ENCODE measurements around the gene PGLYRP4. TPM values are rescaled to one million over a fixed set of nuclear protein-coding genes. Genes with fewer than 3 reads are reported as not detected.

PGLYRP4 gene
- total and polyA plus RNA-seq, 2 of the 4 experiments (the other 2 are of a cell fraction) = not detected

DNA sequence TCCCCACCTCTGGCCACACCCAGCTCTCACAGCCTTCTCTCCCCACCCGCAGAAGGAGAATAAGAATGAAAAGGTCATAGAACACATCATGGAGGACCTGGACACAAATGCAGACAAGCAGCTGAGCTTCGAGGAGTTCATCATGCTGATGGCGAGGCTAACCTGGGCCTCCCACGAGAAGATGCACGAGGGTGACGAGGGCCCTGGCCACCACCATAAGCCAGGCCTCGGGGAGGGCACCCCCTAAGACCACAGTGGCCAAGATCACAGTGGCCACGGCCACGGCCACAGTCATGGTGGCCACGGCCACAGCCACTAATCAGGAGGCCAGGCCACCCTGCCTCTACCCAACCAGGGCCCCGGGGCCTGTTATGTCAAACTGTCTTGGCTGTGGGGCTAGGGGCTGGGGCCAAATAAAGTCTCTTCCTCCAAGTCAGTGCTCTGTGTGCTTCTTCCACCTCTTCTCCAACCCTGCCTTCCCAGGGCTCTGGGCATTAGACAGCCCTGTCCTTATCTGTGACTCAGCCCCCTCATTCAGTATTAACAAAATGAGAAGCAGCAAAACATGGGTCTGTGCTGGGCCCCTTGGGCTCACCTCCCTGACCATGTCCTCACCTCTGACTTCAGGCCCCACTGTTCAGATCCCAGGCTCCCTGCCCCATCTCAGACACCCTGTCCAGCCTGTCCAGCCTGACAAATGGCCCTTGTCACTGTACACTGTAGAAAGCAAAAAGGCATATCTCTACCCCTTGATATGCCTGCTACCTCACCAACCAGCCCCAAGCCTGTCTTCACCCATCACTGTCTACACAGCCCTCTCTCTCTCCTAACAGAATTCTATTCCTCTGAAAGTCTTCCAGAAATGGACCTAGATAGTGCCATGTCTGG, 12.2 kb upstream of the PGLYRP4 start:
- TF ChIP-seq FOS (IDR thresholded peaks at IDR 0.05; ENCODE audit: low read depth, low read length) (no peak), CHD1 (IDR thresholded peaks at IDR 0.05; ENCODE audit: low read depth, low read length) (no peak), MAFK (IDR thresholded peaks at IDR 0.05; ENCODE audit: low read depth, low read length) (no peak), RAD21 (IDR thresholded peaks at IDR 0.05; ENCODE audit: low read length) (no peak), RCOR1 (IDR thresholded peaks at IDR 0.05; ENCODE audit: insufficient replicate concordance, low read length) (no peak), MXI1 (IDR thresholded peaks at IDR 0.05; ENCODE audit: borderline replicate concordance, low read depth, low read length) (no peak), NFE2L2 (IDR thresholded peaks at IDR 0.05; ENCODE audit: low read depth, low read length) (no peak), POLR2A (IDR thresholded peaks at IDR 0.05; ENCODE audit: low read depth, low read length) (no peak), RFX5 (IDR thresholded peaks at IDR 0.05; ENCODE audit: low read depth, low read length) (no peak), BHLHE40 (IDR thresholded peaks at IDR 0.05; ENCODE audit: low read depth, low read length) (no peak)
- TF ChIP-seq, protein P1, sequence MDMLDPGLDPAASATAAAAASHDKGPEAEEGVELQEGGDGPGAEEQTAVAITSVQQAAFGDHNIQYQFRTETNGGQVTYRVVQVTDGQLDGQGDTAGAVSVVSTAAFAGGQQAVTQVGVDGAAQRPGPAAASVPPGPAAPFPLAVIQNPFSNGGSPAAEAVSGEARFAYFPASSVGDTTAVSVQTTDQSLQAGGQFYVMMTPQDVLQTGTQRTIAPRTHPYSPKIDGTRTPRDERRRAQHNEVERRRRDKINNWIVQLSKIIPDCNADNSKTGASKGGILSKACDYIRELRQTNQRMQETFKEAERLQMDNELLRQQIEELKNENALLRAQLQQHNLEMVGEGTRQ (IDR thresholded peaks at IDR 0.05; ENCODE audit: low read depth, low read length) = no peak
- TF ChIP-seq, protein P2, sequence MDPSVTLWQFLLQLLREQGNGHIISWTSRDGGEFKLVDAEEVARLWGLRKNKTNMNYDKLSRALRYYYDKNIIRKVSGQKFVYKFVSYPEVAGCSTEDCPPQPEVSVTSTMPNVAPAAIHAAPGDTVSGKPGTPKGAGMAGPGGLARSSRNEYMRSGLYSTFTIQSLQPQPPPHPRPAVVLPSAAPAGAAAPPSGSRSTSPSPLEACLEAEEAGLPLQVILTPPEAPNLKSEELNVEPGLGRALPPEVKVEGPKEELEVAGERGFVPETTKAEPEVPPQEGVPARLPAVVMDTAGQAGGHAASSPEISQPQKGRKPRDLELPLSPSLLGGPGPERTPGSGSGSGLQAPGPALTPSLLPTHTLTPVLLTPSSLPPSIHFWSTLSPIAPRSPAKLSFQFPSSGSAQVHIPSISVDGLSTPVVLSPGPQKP (IDR thresholded peaks at IDR 0.05; ENCODE audit: borderline replicate concordance, low read depth, low read length) = no peak
- TF ChIP-seq, protein P3, sequence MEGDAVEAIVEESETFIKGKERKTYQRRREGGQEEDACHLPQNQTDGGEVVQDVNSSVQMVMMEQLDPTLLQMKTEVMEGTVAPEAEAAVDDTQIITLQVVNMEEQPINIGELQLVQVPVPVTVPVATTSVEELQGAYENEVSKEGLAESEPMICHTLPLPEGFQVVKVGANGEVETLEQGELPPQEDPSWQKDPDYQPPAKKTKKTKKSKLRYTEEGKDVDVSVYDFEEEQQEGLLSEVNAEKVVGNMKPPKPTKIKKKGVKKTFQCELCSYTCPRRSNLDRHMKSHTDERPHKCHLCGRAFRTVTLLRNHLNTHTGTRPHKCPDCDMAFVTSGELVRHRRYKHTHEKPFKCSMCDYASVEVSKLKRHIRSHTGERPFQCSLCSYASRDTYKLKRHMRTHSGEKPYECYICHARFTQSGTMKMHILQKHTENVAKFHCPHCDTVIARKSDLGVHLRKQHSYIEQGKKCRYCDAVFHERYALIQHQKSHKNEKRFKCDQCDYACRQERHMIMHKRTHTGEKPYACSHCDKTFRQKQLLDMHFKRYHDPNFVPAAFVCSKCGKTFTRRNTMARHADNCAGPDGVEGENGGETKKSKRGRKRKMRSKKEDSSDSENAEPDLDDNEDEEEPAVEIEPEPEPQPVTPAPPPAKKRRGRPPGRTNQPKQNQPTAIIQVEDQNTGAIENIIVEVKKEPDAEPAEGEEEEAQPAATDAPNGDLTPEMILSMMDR (conservative IDR thresholded peaks at IDR 0.05; ENCODE audit: low read depth, low read length) = no peak
- Histone ChIP-seq H2BK15ac (ENCODE audit: low read depth, low read length) (no peak overlapping the region), H3K23ac (ENCODE audit: low read depth, low read length) (no peak overlapping the region), H3K14ac (replicated peaks; ENCODE audit: low read depth, low read length) (no peak overlapping the region), H4K8ac (ENCODE audit: low read depth in 2 of 2, low read length in 2 of 2) (no peak overlapping the region), H2AK5ac (ENCODE audit: low read depth, low read length) (no peak overlapping the region), H3K79me1 (ENCODE audit: low read depth in 1 of 2, low read length in 2 of 2) (no peaks in the 10 kb centered on the region), H3K9me3 (ENCODE audit: control insufficient read depth, insufficient read depth, low read length) (no peaks in the 10 kb centered on the region), H3K9me1 (ENCODE audit: insufficient read depth, low read length) (no peaks in the 10 kb centered on the region), H3K4me1 (ENCODE audit: control insufficient read depth, insufficient read depth, low read length) (no peaks in the 10 kb centered on the region), H2BK120ac (ENCODE audit: low read depth, low read length) (no peak overlapping the region), H3K4ac (ENCODE audit: low read depth, low read length) (no peak overlapping the region), H2BK5ac (ENCODE audit: low read depth, low read length, poor library complexity, severe bottlenecking) (no peak overlapping the region), H3K27ac (ENCODE audit: insufficient read depth, low read length) (no peak overlapping the region), H3K36me3 (ENCODE audit: control insufficient read depth, insufficient read depth, low read length) (no peaks in the 10 kb centered on the region), H3K27me3 (ENCODE audit: control insufficient read depth, insufficient read depth, low read length) (peaks cover 15% of the 10 kb centered on the region), H4K20me1 (ENCODE audit: insufficient read depth, low read length) (no peaks in the 10 kb centered on the region), H3K4me3 (ENCODE audit: insufficient read depth, low read depth, low read length) (no peak overlapping the region), H3K4me2 (ENCODE audit: low read depth, low read length) (no peak overlapping the region), H3K56ac (ENCODE audit: extremely low read depth, insufficient read depth, low read length) (no peak overlapping the region), H4K5ac (ENCODE audit: low read depth, low read length) (no peak overlapping the region), H2AK9ac (replicated peaks; ENCODE audit: low read depth, low read length, poor library complexity) (no peak overlapping the region), H3K9ac (ENCODE audit: low read depth, low read length) (no peak overlapping the region), H2AFZ (replicated peaks; ENCODE audit: low read length, poor library complexity) (no peak overlapping the region), H4K91ac (ENCODE audit: insufficient read depth, low read depth, low read length) (no peak overlapping the region), H2BK20ac (ENCODE audit: low read depth, low read length) (no peak overlapping the region), H3K18ac (ENCODE audit: low read depth, low read length) (no peak overlapping the region)
- ChIA-PET CTCF (no interaction called here), POLR2A (ENCODE audit: unreplicated experiment) (no interaction called here)
- 45% methylated on average over 6 of the region's 11 CpGs; no CpG with 5 or more reads in 1 of the 2 experiments for WGBS, 2 experiments (ENCODE audit: extremely low coverage in 2 of 2, insufficient read length in 1 of 2)
- ATAC-seq (ENCODE audit: low read depth) (no peak), DNase-seq (no peak)
- no TSS peak for BruUV-seq (replicated peaks)
- dilution Hi-C loops (cut with HindIII; ENCODE audit: low sequenced_read_pairs, unreplicated experiment) (no loop called here), in situ Hi-C loops (cut with MboI; ENCODE audit: low sequenced_read_pairs) (no loop called here), intact Hi-C loops (cut with micrococcal nuclease) (no loop called here)
